IPS DF 19.7 (cell line): ENCODE measurements around the gene CEP170B.
"Not testable (repeated sequence)": the region's sequence is repeated elsewhere in the genome, so short reads cannot be mapped to it uniquely, and the experiment has no call there.

Source experiments
- DNase-seq: peaks from one replicate; pipeline ENCODE4 v3.0.0-alpha.2; 2013; ENCODE audit warnings: low read depth, low spot score

Gene CEP170B

DNA sequence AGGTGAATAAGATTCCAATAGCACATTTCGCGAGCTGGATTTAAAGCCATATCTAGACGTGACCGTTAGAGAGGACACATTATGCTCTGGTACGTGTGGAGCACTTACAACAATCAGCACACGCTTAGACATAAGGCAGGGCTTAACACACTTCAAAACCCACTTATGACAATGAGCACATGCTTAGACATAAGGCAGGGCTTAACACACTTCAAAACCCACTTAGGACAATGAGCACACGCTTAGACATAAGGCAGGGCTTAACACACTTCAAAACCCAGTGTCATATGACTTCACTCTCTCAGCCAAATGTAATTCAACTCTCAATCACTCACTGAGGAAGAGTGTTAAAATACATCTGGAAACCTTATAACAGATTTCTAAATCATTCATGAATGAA, 48.4 kb downstream of the CEP170B start:
- no peak for DNase-seq

DNA sequence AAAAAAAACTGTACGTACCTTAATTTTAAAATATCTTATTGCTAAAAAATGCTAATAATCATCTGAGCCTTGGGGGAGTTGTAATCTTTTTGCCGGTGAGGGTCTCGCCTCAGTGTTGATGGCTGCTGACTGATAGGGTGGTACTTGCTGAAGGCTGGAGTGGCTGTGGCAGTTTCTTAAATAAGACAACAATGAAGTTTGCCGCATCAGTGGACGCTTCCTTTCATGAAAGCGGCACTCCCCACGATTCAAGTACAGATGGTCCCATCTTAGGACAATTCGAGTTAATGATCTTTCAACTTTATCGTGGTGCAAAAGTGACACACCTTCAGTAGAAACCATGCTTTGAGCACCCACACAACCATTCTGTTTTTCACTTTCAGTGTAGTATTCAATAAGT, 52.0 kb downstream of the CEP170B start:
- no peak for DNase-seq

DNA sequence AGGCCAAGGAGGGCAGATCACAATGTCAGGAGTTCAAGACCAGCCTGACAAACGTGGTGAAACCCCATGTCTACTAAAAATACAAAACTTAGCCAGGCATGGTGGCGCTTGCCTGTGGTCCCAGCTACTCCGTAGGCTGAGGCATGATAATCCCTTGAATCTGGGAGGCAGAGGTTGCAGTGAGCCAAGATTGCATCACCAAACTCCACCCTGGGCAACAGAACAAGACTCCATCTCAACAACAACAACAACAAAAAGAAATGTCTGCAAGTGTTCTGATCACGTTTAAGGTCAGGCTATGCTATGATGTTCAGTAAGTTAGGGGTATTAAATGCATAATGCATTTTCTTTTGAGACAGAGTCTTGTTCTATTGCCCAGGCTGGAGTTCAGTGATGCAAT, 52.9 kb downstream of the CEP170B start:
- DNase-seq: no peak

DNA sequence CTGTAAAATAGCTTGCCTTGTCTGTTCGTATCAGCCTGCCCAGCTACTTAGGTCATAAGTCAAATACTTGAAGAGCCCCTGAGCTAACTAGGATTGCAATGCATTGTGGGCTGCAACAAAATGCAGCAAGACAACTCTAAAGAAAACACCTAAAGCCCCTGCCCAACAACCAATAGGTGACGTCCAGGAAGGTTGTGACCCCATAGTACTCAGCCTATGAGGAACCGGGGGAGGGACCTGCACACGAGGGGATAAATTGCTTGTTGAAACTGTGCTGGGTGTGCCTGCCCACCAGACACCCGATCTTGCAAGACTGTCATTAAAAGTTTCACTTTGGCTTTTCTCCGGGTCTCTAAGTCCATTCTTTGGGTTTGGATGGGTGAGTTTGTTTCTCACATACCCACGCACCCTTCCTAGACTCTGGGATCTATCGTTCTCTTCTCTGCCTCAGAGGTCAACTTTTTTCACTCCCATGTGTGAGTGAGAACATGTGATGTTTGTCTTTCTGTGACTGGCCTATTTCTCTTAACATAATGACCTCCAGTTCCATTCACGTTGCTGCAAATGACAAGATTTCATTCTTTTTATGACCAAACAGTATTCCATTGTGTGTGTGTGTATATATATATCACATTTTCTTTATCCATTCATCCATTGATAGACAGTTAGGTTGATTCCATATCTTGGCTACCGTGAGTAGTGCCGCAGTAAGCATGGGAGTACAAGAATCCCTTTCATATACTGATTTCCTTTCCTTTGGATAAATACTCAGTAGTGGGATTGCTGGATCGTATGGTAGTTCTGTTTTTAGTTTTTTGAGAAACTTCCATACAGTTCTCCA, 54.3 kb downstream of the CEP170B start:
- DNase-seq: not testable (repeated sequence)

GRCh38 chr14:104919993-104920315, 54.9 kb downstream of the CEP170B start:
- DNase-seq: no peak

DNA sequence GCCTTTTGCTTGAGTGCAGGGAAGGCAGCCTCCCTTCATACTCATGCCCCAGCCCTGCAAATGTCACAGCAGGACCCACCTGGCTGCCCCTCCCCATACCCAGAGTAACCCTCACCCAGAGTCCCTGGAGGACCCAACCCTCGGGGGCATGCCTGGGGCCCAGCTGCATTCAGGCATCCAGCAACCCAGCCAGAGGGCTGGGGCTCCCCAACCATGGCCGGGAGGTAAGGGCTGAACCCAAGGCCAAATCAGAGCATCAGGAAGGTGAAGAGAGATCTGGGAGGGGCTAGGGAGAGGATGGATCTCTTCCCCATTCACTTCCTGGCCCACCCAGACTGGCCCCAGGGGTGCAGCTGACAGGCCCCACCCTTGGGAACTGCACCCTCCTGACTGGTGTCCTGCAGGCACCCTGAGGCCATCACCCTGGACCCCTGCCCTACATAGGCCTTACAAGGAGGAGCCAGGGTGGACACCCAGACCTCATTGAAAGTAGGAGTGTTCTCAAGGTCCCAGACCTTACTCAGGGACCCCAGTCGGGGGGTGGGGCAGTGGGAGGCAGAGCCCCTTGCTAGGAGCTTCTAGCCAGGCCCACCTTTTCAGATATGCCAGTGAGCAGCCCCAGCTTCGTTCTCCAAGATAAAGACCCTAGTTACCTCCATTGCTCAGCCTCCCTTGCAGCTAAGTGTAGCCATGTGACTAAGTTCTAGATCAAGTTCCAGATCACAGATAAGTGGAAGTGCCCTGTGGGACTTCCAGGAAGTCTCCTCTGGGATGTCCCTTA, 58.8 kb downstream of the CEP170B start:
- no peak for DNase-seq

DNA sequence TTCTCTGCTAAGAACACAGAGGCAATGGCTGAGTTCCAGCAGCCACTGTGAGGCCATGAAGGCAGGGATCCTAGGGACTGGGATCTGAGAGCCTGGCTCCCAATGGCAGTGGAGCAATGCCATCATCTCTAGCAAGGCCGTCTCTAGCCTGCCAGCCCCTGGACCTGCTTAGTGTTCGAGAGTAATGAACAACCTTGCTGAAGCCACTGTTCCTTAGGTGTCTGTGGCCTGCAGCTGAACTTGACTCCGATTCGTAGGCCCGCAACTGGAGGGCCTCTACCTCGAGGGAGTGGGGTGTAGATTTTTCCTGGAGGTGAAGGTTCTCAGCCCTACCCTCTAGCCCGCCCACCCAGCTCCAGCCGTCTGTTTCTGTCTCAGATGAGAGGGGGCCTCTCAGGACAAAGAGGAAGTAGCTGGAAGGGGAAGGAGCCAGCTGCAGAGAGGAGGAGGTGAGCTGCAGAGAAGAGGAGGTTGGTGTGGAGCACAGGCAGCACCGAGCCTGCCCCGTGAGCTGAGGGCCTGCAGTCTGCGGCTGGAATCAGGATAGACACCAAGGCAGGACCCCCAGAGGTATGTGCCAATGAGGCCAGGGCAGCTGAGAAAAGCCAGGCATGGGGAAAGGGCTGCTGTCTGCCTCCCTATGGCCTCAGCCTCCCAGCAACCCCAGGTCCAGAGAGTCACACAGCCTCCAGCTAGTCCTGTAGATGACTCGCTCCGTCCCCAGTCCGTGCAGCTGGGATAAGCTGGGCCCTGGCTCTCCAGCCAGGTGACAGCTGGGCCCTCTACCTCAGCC, 59.5 kb downstream of the CEP170B start, which contains the start of gene PLD4:
Gene PLD4 (plus strand): TSS at position 459 of the 793 bp plus-strand sequence. CDS start 2,262 bp downstream, outside the sequence.
- DNase-seq: no peak

DNA sequence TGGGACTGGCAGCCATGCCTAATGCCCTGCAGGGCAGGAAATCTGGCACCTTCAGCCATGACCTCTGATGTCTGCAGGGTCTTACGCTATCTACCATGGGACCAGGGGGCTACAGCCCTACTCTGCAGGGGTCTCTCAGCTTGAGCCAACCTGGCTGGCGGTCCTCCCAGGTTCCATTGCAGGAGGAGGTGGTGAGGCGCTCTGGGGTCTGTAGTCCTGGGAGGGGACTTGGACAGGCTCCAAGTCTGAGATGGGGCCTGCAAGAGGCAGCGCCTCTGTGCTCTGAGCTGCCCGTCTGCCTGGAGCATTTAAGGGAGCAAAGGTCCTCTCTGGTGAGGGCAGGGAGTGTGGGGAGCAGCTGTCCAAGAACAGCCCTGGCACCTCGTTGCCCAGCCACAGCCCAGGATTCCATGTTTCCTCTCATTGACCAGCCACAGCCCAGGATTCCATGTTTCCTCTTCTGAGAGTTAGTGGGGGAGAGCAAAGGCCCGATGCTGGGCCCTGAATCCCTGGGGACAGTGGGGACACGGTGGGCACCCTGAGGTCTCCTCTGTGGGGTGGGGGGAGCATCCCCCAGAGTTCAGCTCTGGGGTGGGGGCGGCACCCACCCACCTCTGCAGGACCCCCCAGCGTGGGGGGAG, 60.3 kb downstream of the CEP170B start:
- DNase-seq: no peak

DNA sequence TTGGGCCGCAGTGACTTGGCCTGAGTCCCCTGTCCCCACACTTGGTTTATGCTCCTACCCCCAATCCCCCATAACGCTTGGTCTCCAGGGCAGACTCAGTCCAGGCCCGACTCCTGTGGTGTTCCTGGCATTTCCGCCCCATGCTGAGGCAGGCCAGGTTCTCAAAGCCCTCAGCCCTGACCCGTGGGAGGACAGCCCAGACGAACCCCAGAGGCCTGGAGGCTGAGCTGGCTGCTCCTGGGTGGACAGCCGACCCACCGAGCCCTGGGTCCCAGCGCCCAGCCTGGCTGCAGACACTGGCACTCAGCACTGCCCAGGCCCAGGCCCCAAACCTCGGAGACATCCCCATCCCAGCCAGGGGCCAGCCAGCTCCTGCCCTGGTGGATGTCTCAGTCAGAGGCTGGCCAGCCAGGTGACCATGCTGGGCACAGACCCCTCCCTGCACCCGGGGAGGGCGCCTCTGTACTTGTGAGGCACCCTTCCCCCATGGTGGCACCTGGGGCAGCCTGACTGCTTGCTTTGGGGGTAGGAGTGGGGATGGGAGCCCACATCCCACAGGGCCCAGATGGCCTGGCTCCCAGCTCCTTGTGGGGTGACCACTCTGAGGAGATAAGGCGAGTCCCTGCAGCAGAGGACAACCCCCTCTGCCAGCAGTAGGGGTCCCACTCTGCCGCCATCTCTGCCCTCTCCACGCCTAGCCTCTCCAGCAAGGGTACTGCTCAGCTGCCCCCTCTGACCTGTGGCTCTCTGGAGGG, 61.0 kb downstream of the CEP170B start:
- DNase-seq: no peak

DNA sequence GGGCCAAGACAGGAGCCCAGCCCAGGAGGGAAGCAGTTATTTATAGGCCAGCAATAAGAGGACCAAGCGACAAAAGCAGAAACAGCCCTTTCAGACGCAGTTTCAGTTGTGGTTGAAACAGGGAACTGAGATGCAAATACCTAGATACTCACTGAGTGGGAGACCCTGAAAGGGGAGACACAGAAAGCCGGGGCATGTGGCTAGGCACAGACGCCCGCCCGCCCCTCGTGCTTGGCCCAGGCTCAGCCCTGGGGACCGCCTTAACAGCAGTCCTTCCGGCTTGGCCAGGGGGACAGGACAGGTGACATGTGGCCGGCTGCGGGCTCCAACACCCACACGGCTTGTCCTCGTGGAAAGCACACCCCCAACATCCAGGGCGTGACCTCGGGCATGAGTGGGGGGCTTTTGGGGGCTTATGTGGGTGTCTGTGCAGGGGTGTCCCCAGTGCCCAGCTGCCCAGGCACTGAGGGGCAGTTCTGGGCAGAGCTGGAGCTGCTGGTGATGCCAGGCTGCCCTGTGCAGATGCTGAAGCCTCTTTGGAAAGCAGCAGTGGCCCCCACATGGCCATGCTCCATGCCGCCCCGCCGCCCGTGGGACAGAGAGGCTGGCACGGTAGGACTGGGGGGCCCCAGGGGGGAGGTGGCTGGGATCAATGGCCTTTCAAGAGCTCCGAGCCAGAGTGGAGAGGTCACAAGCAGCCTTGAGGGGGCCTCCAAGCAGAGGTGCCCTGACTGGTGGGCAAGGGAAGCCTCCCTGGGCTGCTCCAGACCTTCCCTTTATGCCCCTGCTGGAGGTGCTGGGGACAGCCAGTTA, 61.8 kb downstream of the CEP170B start:
- DNase-seq: no peak

DNA sequence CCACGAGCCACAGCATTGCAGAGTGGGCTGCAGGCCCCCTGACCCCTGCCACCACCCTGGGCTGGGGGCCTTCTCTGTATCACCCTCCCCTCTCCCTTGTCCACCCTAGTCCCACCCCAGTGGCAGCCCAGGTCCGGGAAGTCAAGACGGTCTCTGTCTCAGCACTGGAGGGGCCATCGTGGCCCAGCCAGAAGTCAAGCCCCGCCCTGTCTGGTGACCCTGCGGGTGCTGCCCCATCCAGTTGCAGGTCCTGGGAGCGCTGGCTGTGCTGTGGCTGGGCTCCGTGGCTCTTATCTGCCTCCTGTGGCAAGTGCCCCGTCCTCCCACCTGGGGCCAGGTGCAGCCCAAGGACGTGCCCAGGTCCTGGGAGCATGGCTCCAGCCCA, 62.4 kb downstream of the CEP170B start:
- DNase-seq: no peak

- DNase-seq: no peak
These were observed 62.8 kb downstream of the CEP170B start for GRCh38 chr14:104927901-104928300.

GRCh38 chr14:104928391-104929133, 63.5 kb downstream of the CEP170B start:
- DNase-seq: no peak

- no peak for DNase-seq
These were observed 64.5 kb downstream of the CEP170B start for GRCh38 chr14:104929268-104930230.

- DNase-seq: no peak
These were observed 65.6 kb downstream of the CEP170B start for GRCh38 chr14:104930526-104931303.

DNA sequence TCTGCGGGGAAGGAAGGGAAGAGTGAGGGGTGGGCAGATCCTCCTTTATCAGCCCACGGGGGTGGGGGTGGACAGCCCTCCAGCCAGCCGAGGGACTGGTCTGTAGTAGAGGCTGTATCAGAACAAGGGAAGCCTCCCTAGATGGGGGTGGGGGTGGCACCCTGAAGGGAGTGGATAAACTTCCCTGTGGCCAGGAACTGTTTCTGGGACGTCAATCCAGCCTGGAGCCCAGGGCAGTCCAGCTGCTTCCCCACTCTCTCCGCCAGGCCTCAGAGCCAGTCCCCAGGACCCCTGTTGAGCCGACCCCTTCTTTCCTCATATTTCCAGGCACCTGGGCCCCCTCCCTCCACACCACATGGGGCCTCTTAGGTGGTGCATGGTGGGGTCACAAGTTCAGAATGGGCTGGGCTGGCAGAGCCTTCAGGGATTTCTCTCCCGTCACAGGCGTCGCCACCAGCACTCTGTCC, 66.3 kb downstream of the CEP170B start:
- no peak for DNase-seq
